ENCODE measurements around the gene NTM.

DNA sequence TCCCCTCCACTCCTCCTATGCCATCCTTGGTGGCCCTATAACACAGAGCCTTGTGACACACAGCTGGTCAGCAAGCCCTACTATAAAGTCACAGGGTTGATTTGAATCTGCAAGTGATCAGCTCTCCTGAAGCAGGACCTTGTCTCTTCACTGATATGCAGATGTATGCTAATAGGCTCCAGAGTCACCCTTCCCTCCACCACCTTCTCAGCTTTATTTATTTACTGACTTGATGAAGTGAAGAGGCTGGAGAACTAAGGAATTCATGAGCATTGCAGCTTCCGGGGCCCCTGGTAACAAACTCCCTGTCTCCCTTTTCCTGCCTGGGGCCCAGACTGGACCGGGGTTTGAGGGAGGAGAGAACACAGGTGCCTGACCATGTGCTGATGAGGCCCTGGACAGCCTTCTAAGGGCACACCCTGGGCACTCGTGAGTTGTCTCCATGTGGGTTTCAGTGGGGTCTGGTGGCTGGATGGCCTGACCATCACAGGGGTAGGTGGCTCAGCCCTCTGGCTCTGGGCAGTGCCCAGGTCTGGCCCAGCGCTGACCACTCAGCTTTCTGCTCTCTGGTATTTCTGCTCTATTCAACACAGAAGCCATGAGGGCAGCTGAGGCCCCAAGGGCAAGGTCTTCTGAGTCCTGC, 307.5 kb downstream of the NTM start:
- TF ChIP-seq, protein P1, sequence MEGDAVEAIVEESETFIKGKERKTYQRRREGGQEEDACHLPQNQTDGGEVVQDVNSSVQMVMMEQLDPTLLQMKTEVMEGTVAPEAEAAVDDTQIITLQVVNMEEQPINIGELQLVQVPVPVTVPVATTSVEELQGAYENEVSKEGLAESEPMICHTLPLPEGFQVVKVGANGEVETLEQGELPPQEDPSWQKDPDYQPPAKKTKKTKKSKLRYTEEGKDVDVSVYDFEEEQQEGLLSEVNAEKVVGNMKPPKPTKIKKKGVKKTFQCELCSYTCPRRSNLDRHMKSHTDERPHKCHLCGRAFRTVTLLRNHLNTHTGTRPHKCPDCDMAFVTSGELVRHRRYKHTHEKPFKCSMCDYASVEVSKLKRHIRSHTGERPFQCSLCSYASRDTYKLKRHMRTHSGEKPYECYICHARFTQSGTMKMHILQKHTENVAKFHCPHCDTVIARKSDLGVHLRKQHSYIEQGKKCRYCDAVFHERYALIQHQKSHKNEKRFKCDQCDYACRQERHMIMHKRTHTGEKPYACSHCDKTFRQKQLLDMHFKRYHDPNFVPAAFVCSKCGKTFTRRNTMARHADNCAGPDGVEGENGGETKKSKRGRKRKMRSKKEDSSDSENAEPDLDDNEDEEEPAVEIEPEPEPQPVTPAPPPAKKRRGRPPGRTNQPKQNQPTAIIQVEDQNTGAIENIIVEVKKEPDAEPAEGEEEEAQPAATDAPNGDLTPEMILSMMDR (IDR thresholded peaks at IDR 0.05) = no peak
- TF ChIP-seq POLR2A (IDR thresholded peaks at IDR 0.05) = no peak
